GM23248 (cell line): ENCODE results near the gene TMEM139. TPM values are rescaled to one million over a fixed set of nuclear protein-coding genes. Genes with fewer than 3 reads are reported as not detected.

ENCODE experiments used
- DNase-seq: peaks from one replicate; pipeline ENCODE4 v3.0.0-alpha.2; 2015
- H2AFZ ChIP-seq: fragments of 200-600 bp; sonication (generic); 2 replicates; pipeline ENCODE4 v1.6.1; 2016; ENCODE audit warnings: antibody characterized with exemption
- H3F3A ChIP-seq: fragments of 200-600 bp; sonication (generic); 2 replicates; pipeline ENCODE4 v1.6.1; 2016; ENCODE audit warnings: mild to moderate bottlenecking, antibody characterized with exemption, mixed run types; ENCODE audit not compliant: insufficient read depth
- H3K27ac ChIP-seq: fragments of 200-600 bp; sonication (generic); 2 replicates; pipeline ENCODE4 v1.5.1; 2016; ENCODE audit warnings: mild to moderate bottlenecking
- H3K27me3 ChIP-seq: fragments of 200-600 bp; sonication (generic); replicated peaks from 2 replicates; pipeline ENCODE4 v1.6.1; 2016; ENCODE audit warnings: mild to moderate bottlenecking; ENCODE audit not compliant: insufficient read depth
- H3K36me3 ChIP-seq: fragments of 200-600 bp; sonication (generic); 2 replicates; pipeline ENCODE4 v1.6.1; 2016; ENCODE audit warnings: low read depth, mild to moderate bottlenecking
- H3K4me1 ChIP-seq: fragments of 200-600 bp; sonication (generic); 2 replicates; pipeline ENCODE4 v1.6.1; 2016; ENCODE audit warnings: mild to moderate bottlenecking; ENCODE audit not compliant: insufficient read depth
- H3K4me2 ChIP-seq: fragments of 200-600 bp; sonication (generic); one replicate; pipeline ENCODE4 v1.6.1; 2016; ENCODE audit warnings: mild to moderate bottlenecking; ENCODE audit not compliant: unreplicated experiment
- H3K4me3 ChIP-seq: fragments of 200-600 bp; sonication (generic); 2 replicates; pipeline ENCODE4 v1.5.1; 2016; ENCODE audit warnings: mild to moderate bottlenecking
- H3K79me2 ChIP-seq: fragments of 200-600 bp; sonication (generic); 2 replicates; pipeline ENCODE4 v1.6.1; 2016; ENCODE audit warnings: mild to moderate bottlenecking; ENCODE audit not compliant: insufficient read depth
- H3K9ac ChIP-seq: fragments of 200-600 bp; sonication (generic); 2 replicates; pipeline ENCODE4 v1.6.1; 2016; ENCODE audit warnings: mild to moderate bottlenecking
- H3K9me2 ChIP-seq: fragments of 200-600 bp; sonication (generic); 2 replicates; pipeline ENCODE4 v1.6.1; 2016; ENCODE audit warnings: mixed run types, mild to moderate bottlenecking, moderate library complexity; ENCODE audit not compliant: insufficient read depth
- H3K9me3 ChIP-seq: fragments of 200-600 bp; sonication (generic); one replicate; pipeline ENCODE4 v1.6.1; 2017; ENCODE audit warnings: low read depth
- H4K20me1 ChIP-seq: fragments of 200-600 bp; sonication (generic); 2 replicates; pipeline ENCODE4 v1.6.0; 2016; ENCODE audit not compliant: insufficient read depth
- EZH2 ChIP-seq: fragments of 200-600 bp; sonication (generic); IDR thresholded peaks from 2 replicates; pipeline ENCODE4 v1.6.1; 2018; ENCODE audit warnings: antibody characterized with exemption, mild to moderate bottlenecking; ENCODE audit not compliant: insufficient read depth, poor library complexity, severe bottlenecking
- EZH2phosphoT487 ChIP-seq: fragments of 200-600 bp; sonication (generic); IDR thresholded peaks from 2 replicates; pipeline ENCODE4 v1.6.1; 2018; ENCODE audit warnings: antibody characterized with exemption, moderate library complexity, mild to moderate bottlenecking, low read depth; ENCODE audit not compliant: insufficient read depth
- WGBS, 2 experiments: methylation state at CpG; one replicate each; pipeline ENCODE4 v1.1.6; 2015 to 2017; ENCODE audit warnings: low lambda C conversion rate in 2 of 2, low coverage in 1 of 2; ENCODE audit errors: missing lambda C conversion rate in 2 of 2; 5-methylcytosine and 5-hydroxymethylcytosine counted together
- in situ Hi-C: fragments of 300-500 bp; cut with MboI; formaldehyde crosslinking; loops from 2 replicates; pipeline ENCODE4 v1.15.0; 2020
- polyA plus RNA-seq: library from polyadenylated mRNA; unstranded; fragments of >200 nt; fragmentation: Nextera tagmentation; extraction: Ambion mirVana; gene quantifications from 2 replicates; pipeline ENCODE4 v1.2.1, GENCODE V29; 2016
- total RNA-seq: library from RNA; depleted of rRNA; stranded (reverse); fragments of >200 nt; shearing (Covaris generic); gene quantifications from 2 replicates; pipeline ENCODE4 v1.2.3, GENCODE V29; 2014

TMEM139 gene
- total and polyA plus RNA-seq, 2 experiments from 2014 or later = not detected

GRCh38 chr7:143248761-143249354 lies 35.9 kb upstream of the TMEM139 start:
- Histone ChIP-seq H3K79me2 (no peaks in the 10 kb centered on the region), H3K9me2 (no peaks in the 10 kb centered on the region), H3F3A (peaks cover 3% of the 10 kb centered on the region; the same call in 1 of the 2 replicates), H4K20me1 (no peaks in the 10 kb centered on the region), H3K36me3 (no peaks in the 10 kb centered on the region), H3K9me3 (no peaks in the 10 kb centered on the region), H3K4me3 (no peak overlapping the region), H3K9ac (no peak overlapping the region), H3K4me2 (no peak overlapping the region), H3K4me1 (peaks cover 9% of the 10 kb centered on the region; the same call in 1 of the 2 replicates), H3K27ac (no peak overlapping the region), H2AFZ (no peak overlapping the region), H3K27me3 (no peaks in the 10 kb centered on the region)
- in situ Hi-C loops = no loop called here
- TF ChIP-seq EZH2phosphoT487 (no peak), EZH2 (no peak)
- WGBS, 2 experiments = 61 to 66% methylated on average over 2 of the region's 2 CpGs
- DNase-seq = no peak

- peaks cover 3% of the 10 kb centered on the region; the same call in 1 of the 2 replicates for H3F3A ChIP-seq
- H3K9me3 ChIP-seq = no peaks in the 10 kb centered on the region
- H3K27ac ChIP-seq = no peak overlapping the region
- no peaks in the 10 kb centered on the region for H3K79me2 ChIP-seq
- H3K4me3 ChIP-seq = no peak overlapping the region
- no peaks in the 10 kb centered on the region for H4K20me1 ChIP-seq
- no peak overlapping the region for H3K4me2 ChIP-seq
- no peak overlapping the region for H3K9ac ChIP-seq
- no peak for TF ChIP-seq EZH2
- no peak for TF ChIP-seq EZH2phosphoT487
- no peaks in the 10 kb centered on the region for H3K27me3 ChIP-seq
- no peaks in the 10 kb centered on the region for H3K36me3 ChIP-seq
- in situ Hi-C loops = no loop called here
- H3K9me2 ChIP-seq = no peaks in the 10 kb centered on the region
- no peak for DNase-seq
- H2AFZ ChIP-seq = no peak overlapping the region
- H3K4me1 ChIP-seq = 0 out of 2 replicates have a peak, but pooled peaks cover 3% of the 10 kb centered on the region
Measured at GRCh38 chr7:143250199-143250598, 34.6 kb upstream of the TMEM139 start.

GRCh38 chr7:143250822-143251221 lies 33.9 kb upstream of the TMEM139 start:
- H3K4me2 ChIP-seq = no peak overlapping the region
- H3K79me2 ChIP-seq = no peaks in the 10 kb centered on the region
- H3K9me3 ChIP-seq = no peaks in the 10 kb centered on the region
- no peak overlapping the region for H3K27ac ChIP-seq
- no peaks in the 10 kb centered on the region; the same call in 1 of the 2 replicates for H3F3A ChIP-seq
- no peak overlapping the region for H2AFZ ChIP-seq
- in situ Hi-C loops = no loop called here
- DNase-seq = no peak
- 90 to 100% methylated on average over 1 of the region's 1 CpG for WGBS, 2 experiments
- H3K27me3 ChIP-seq = no peaks in the 10 kb centered on the region
- H3K9me2 ChIP-seq = no peaks in the 10 kb centered on the region
- H3K36me3 ChIP-seq = no peaks in the 10 kb centered on the region
- H3K9ac ChIP-seq = no peak overlapping the region
- H4K20me1 ChIP-seq = no peaks in the 10 kb centered on the region
- H3K4me3 ChIP-seq = no peak overlapping the region
- no peak for TF ChIP-seq EZH2phosphoT487
- TF ChIP-seq EZH2 = no peak
- no peaks in the 10 kb centered on the region for H3K4me1 ChIP-seq

GRCh38 chr7:143252006-143252405 lies 32.8 kb upstream of the TMEM139 start:
- DNase-seq = no peak
- Histone ChIP-seq H3F3A (no peaks in the 10 kb centered on the region; the same call in 1 of the 2 replicates), H3K9me2 (no peaks in the 10 kb centered on the region), H3K4me1 (no peaks in the 10 kb centered on the region), H4K20me1 (no peaks in the 10 kb centered on the region), H3K9me3 (no peaks in the 10 kb centered on the region), H3K27me3 (no peaks in the 10 kb centered on the region), H3K36me3 (no peaks in the 10 kb centered on the region), H3K4me3 (no peak overlapping the region), H3K9ac (no peak overlapping the region), H3K79me2 (no peaks in the 10 kb centered on the region), H3K4me2 (no peak overlapping the region), H2AFZ (no peak overlapping the region), H3K27ac (no peak overlapping the region)
- WGBS, 2 experiments = 90 to 97% methylated on average over 2 of the region's 2 CpGs
- TF ChIP-seq EZH2 (no peak), EZH2phosphoT487 (no peak)
- in situ Hi-C loops = no loop called here

GRCh38 chr7:143255564-143255963 lies 29.2 kb upstream of the TMEM139 start:
- Histone ChIP-seq H3K4me1 (no peaks in the 10 kb centered on the region), H3K4me2 (no peak overlapping the region), H3K36me3 (no peaks in the 10 kb centered on the region), H3F3A (no peaks in the 10 kb centered on the region; the same call in 1 of the 2 replicates), H2AFZ (no peak overlapping the region), H3K9ac (no peak overlapping the region), H3K9me3 (no peaks in the 10 kb centered on the region), H3K4me3 (no peak overlapping the region), H3K79me2 (no peaks in the 10 kb centered on the region), H4K20me1 (no peaks in the 10 kb centered on the region), H3K27me3 (no peaks in the 10 kb centered on the region), H3K9me2 (no peaks in the 10 kb centered on the region), H3K27ac (no peak overlapping the region)
- 59 to 71% methylated on average over 3 of the region's 3 CpGs for WGBS, 2 experiments
- DNase-seq = no peak
- in situ Hi-C loops = no loop called here
- no peak for TF ChIP-seq EZH2phosphoT487
- TF ChIP-seq EZH2 = no peak
